Measurements from ENCODE around the gene UNC13A. TPM values are rescaled to one million over a fixed set of nuclear protein-coding genes. Genes with fewer than 3 reads are reported as not detected.

Gene UNC13A
- total and polyA plus RNA-seq, 2 of the 8 experiments (the other 6 are each of a cell fraction or from before 2014, with no cell fraction given), result 13.1 to 47.6 TPM

DNA sequence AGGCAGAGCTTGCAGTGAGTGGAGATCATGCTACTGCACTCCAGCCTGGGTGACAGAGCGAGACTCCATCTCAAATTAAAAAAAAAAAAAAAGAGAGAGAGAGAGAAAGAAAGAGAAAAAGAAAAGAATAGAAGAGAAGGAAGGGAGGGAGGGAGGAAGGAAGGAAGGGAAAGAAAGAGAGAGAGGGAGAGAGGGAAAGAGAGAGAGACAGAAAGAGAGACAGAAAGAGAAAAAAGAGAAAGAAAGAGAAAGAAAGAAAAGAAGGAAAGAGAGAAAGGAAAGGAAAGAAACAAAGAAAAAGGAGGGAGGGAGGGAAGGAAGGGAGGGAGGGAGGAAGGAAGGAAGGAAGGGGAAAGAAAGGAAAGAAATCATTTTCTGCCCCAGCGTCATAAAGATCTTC lies 7.0 kb upstream of the UNC13A start:
- H2BK20ac ChIP-seq (ENCODE audit: low read length), result no peak overlapping the region
- H4K91ac ChIP-seq (replicated peaks; ENCODE audit: insufficient read length, low read length), result no peak overlapping the region
- no peak overlapping the region for H3K56ac ChIP-seq (replicated peaks; ENCODE audit: insufficient read length, low read depth, low read length)
- no peak overlapping the region for H3K4me2 ChIP-seq (ENCODE audit: insufficient read depth in 1 of 2, low read depth in 2 of 2, low read length in 2 of 2)
- DNase-seq (ENCODE audit: low read depth in 1 of 2, low spot score in 2 of 2) (no peak), FAIRE-seq (no peak)
- H3K9ac ChIP-seq (replicated peaks in 1 of 4; ENCODE audit: extremely low read depth in 1 of 4, low read depth in 3 of 4, low read length in 3 of 4), result no peak overlapping the region
- H3K36me3 ChIP-seq (ENCODE audit: control insufficient read depth in 2 of 4, insufficient read depth in 4 of 4, low read length in 3 of 4), result no peaks in the 10 kb centered on the region
- H3K79me1 ChIP-seq (ENCODE audit: low read depth, low read length), result no peaks in the 10 kb centered on the region
- no peaks in the 10 kb centered on the region for H3K79me2 ChIP-seq (ENCODE audit: control insufficient read depth in 1 of 2, insufficient read depth in 2 of 2, low read length in 2 of 2)
- no peak overlapping the region for H3K27ac ChIP-seq (ENCODE audit: low read depth, low read length)
- no peak overlapping the region for H2BK5ac ChIP-seq (ENCODE audit: low read depth, low read length)
- H2AK5ac ChIP-seq (ENCODE audit: low read depth, low read length), result no peak overlapping the region
- WGBS, 2 experiments (ENCODE audit: extremely low coverage in 1 of 2, insufficient coverage in 1 of 2, insufficient read length in 1 of 2, insufficient replicate concordance in 2 of 2, low coverage in 1 of 2, low lambda C conversion rate in 2 of 2, missing lambda C conversion rate in 1 of 2), result no CpG with 5 or more reads among the region's 2 CpGs
- POLR2A ChIA-PET (ENCODE audit: partially characterized antibody), result interaction anchor here (1.3 kb wide), 1 partner anchor 24 kb away, joined by 5 read pairs; the partner anchor contains the start of gene MAP1S
- CTCF ChIA-PET (ENCODE audit: partially characterized antibody), result interaction anchor here (0.7 to 1.2 kb wide), 2 partner anchors 9 to 1915 kb away, joined by 3 read pairs; no protein-coding TSS in a partner anchor
- no peaks in the 10 kb centered on the region for H3K27me3 ChIP-seq (replicated peaks in 1 of 4; ENCODE audit: control insufficient read depth in 3 of 4, extremely low read depth in 1 of 4, insufficient read depth in 3 of 4, low read length in 3 of 4)
- no peak overlapping the region for H3K4me3 ChIP-seq (ENCODE audit: extremely low read depth in 1 of 4, insufficient read depth in 2 of 4, low read depth in 3 of 4, low read length in 4 of 4)
- no peak overlapping the region for H3K18ac ChIP-seq (ENCODE audit: extremely low read depth, low read length)
- H2BK120ac ChIP-seq (replicated peaks; ENCODE audit: low read depth, low read length), result no peak overlapping the region
- H4K20me1 ChIP-seq (replicated peaks in 1 of 2; ENCODE audit: control insufficient read depth in 1 of 2, insufficient read depth in 2 of 2, low read length in 2 of 2), result no peaks in the 10 kb centered on the region
- no peak overlapping the region for H3K23ac ChIP-seq (ENCODE audit: insufficient read length)
- H2BK12ac ChIP-seq (ENCODE audit: low read depth, low read length), result no peak overlapping the region
- H3K4me1 ChIP-seq (replicated peaks in 1 of 4; ENCODE audit: control insufficient read depth in 3 of 4, insufficient read depth in 4 of 4, low read length in 3 of 4), result no peaks in the 10 kb centered on the region
- H3K4ac ChIP-seq (replicated peaks; ENCODE audit: insufficient read length, low read depth, low read length), result no peak overlapping the region
- no peaks in the 10 kb centered on the region for H3K9me3 ChIP-seq (ENCODE audit: insufficient read depth in 2 of 2, low read depth in 1 of 2, low read length in 1 of 2)
- H3K14ac ChIP-seq (ENCODE audit: insufficient read length), result no peak overlapping the region
- H2BK15ac ChIP-seq (ENCODE audit: low read length), result no peak overlapping the region
- no peak overlapping the region for H4K5ac ChIP-seq (ENCODE audit: insufficient read length, low read depth, low read length)
- H3K23me2 ChIP-seq (ENCODE audit: low read depth, low read length), result no peaks in the 10 kb centered on the region; the same call in 1 of the 2 replicates
- H4K8ac ChIP-seq (ENCODE audit: extremely low read depth, insufficient read depth, low read length), result no peak overlapping the region
- no peak overlapping the region for H2AFZ ChIP-seq (ENCODE audit: low read length)
- TF ChIP-seq CTBP2 (IDR thresholded peaks at IDR 0.05; ENCODE audit: borderline replicate concordance, insufficient read depth, insufficient read length, low read length) (no peak), TEAD4 (IDR thresholded peaks at IDR 0.05; ENCODE audit: low read depth, low read length) (no peak), CREB1 (IDR thresholded peaks at IDR 0.05) (no peak), SUZ12 (IDR thresholded peaks at IDR 0.05; ENCODE audit: low read length) (no peak), SIN3A (conservative IDR thresholded peaks at IDR 0.05 in 1 of 2, IDR thresholded peaks at IDR 0.05 in 1 of 2; ENCODE audit: low read depth in 1 of 2, low read length in 2 of 2) (no peak), RXRA (IDR thresholded peaks at IDR 0.05; ENCODE audit: insufficient read depth, low read depth, low read length) (no peak), SP2 (IDR thresholded peaks at IDR 0.05; ENCODE audit: low read length) (no peak), RFX5 (IDR thresholded peaks at IDR 0.05; ENCODE audit: borderline replicate concordance, low read depth, low read length) (no peak), CHD2 (IDR thresholded peaks at IDR 0.05; ENCODE audit: low read length) (no peak)
- TF ChIP-seq, protein P1, sequence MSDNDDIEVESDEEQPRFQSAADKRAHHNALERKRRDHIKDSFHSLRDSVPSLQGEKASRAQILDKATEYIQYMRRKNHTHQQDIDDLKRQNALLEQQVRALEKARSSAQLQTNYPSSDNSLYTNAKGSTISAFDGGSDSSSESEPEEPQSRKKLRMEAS (IDR thresholded peaks at IDR 0.05), result no peak
